ENCODE data around the gene CCHCR1. TPM values are rescaled to one million over a fixed set of nuclear protein-coding genes. Genes with fewer than 3 reads are reported as not detected.
A peak's percentile ranks its signal among the peaks of the same experiment; 100 is the strongest.

Gene CCHCR1
- total RNA-seq, 1 experiment from 2014 or later, result 45.5 TPM

GRCh38 chr6:31162463-31163165 is 5.0 kb upstream of the CCHCR1 start:
- Mint-ChIP-seq H3K9me3 (no peaks in the 10 kb centered on the region), H3K36me3 (ENCODE audit: insufficient read depth in 1 of 3, low read depth in 3 of 3) (peaks cover 37 to 68% (median 58%) of the 10 kb centered on the region in 3 experiments; a peak in 6 of 7 replicates), H3K4me1 (peaks cover 53 to 63% of the 10 kb centered on the region in 2 experiments), H3K27ac (peak overlapping the region in 1 of 3 experiments; percentile 55; a peak in 1 of 7 replicates), H3K27me3 (ENCODE audit: low read depth) (peaks cover 2% of the 10 kb centered on the region; the same call in 1 of the 2 replicates), H3K4me3 (no peak overlapping the region)
- Histone ChIP-seq H3K14ac (ENCODE audit: insufficient read depth, low read length) (no peak overlapping the region), H4K5ac (ENCODE audit: insufficient read length, low read depth, low read length) (no peak overlapping the region), H3K27ac (ENCODE audit: insufficient read length, low read depth, low read length) (no peak overlapping the region), H3K4me2 (ENCODE audit: insufficient read depth, insufficient read length, low read length) (no peak overlapping the region), H3K4ac (ENCODE audit: low read depth, low read length) (no peak overlapping the region), H2BK5ac (ENCODE audit: insufficient read length, low read length) (no peak overlapping the region), H3K9me3 (ENCODE audit: control insufficient read depth, low read depth, low read length) (no peaks in the 10 kb centered on the region), H2BK15ac (ENCODE audit: low read depth, low read length) (no peak overlapping the region), H3K18ac (ENCODE audit: insufficient read length, low read depth, low read length) (no peak overlapping the region), H3K4me1 (ENCODE audit: insufficient read depth, low read length) (peaks cover 6% of the 10 kb centered on the region; the same call in 1 of the 2 replicates), H3K79me2 (ENCODE audit: insufficient read depth, low read length) (peaks cover 8% of the 10 kb centered on the region; the same call in 1 of the 2 replicates), H3K27me3 (ENCODE audit: insufficient read depth, low read length) (no peaks in the 10 kb centered on the region), H4K91ac (ENCODE audit: insufficient read length, low read depth, low read length) (no peak overlapping the region), H4K20me1 (ENCODE audit: control insufficient read depth, insufficient read depth, insufficient read length) (no peaks in the 10 kb centered on the region), H2BK20ac (ENCODE audit: low read depth, low read length, poor library complexity, severe bottlenecking) (no peak overlapping the region), H2BK120ac (ENCODE audit: low read depth, low read length, poor library complexity, severe bottlenecking) (no peak overlapping the region), H2BK12ac (ENCODE audit: insufficient read length, low read depth, low read length) (no peak overlapping the region), H3K23ac (ENCODE audit: insufficient read length, low read depth, low read length) (no peak overlapping the region), H3K56ac (ENCODE audit: insufficient read length, low read depth, low read length) (no peak overlapping the region), H3K9ac (ENCODE audit: extremely low read depth, insufficient read length, low read length) (no peak overlapping the region), H3K23me2 (ENCODE audit: insufficient read length, low read depth, low read length, poor library complexity, severe bottlenecking) (peaks cover 10% of the 10 kb centered on the region), H2AFZ (ENCODE audit: low read length) (no peak overlapping the region), H2AK5ac (ENCODE audit: insufficient read length, low read length) (no peak overlapping the region), H3T11ph (ENCODE audit: low read length) (no peak overlapping the region), H4K8ac (replicated peaks; ENCODE audit: insufficient read length, low read depth, low read length) (no peak overlapping the region), H3K79me1 (ENCODE audit: insufficient read depth, low read depth, low read length, poor library complexity, severe bottlenecking) (no peaks in the 10 kb centered on the region)
- peak; percentile 70 for DNase-seq
- TF ChIP-seq, protein P1, sequence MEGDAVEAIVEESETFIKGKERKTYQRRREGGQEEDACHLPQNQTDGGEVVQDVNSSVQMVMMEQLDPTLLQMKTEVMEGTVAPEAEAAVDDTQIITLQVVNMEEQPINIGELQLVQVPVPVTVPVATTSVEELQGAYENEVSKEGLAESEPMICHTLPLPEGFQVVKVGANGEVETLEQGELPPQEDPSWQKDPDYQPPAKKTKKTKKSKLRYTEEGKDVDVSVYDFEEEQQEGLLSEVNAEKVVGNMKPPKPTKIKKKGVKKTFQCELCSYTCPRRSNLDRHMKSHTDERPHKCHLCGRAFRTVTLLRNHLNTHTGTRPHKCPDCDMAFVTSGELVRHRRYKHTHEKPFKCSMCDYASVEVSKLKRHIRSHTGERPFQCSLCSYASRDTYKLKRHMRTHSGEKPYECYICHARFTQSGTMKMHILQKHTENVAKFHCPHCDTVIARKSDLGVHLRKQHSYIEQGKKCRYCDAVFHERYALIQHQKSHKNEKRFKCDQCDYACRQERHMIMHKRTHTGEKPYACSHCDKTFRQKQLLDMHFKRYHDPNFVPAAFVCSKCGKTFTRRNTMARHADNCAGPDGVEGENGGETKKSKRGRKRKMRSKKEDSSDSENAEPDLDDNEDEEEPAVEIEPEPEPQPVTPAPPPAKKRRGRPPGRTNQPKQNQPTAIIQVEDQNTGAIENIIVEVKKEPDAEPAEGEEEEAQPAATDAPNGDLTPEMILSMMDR (conservative IDR thresholded peaks at IDR 0.05), result peak; percentile 38; the same call in 2 of the 3 replicates
- WGBS (ENCODE audit: extremely low coverage, insufficient read length, low lambda C conversion rate), result no CpG with 5 or more reads among the region's 13 CpGs
